Measurements from ENCODE around the gene PRUNE1. TPM values are rescaled to one million over a fixed set of nuclear protein-coding genes. Genes with fewer than 3 reads are reported as not detected.

The PRUNE1 gene
- total RNA-seq, 1 experiment from 2014 or later: 24.3 TPM

- peaks cover 17% of the 10 kb centered on the region for H3K4me1 ChIP-seq
- Mint-ChIP-seq H3K27ac (ENCODE audit: unreplicated experiment) (peak overlapping the region; percentile 21), H3K9me3 (ENCODE audit: unreplicated experiment) (no peaks in the 10 kb centered on the region), H3K27me3 (ENCODE audit: insufficient read depth, unreplicated experiment) (no peaks in the 10 kb centered on the region), H3K4me3 (ENCODE audit: unreplicated experiment) (no peak overlapping the region), H3K36me3 (ENCODE audit: insufficient read depth, unreplicated experiment) (peaks cover 88% of the 10 kb centered on the region), H3K4me1 (ENCODE audit: low read depth, unreplicated experiment) (peaks cover 41% of the 10 kb centered on the region)
- intact Hi-C loops (cut with micrococcal nuclease; ENCODE audit: unreplicated experiment): no loop called here
- DNase-seq: no peak
- H3K9me3 ChIP-seq: no peaks in the 10 kb centered on the region
- CTCF ChIA-PET: no interaction called here
- POLR2A ChIA-PET: no interaction called here
- H3K27me3 ChIP-seq (replicated peaks; ENCODE audit: control insufficient read depth, insufficient read depth, low read length): no peaks in the 10 kb centered on the region
- BruUV-seq (replicated peaks): no TSS peak
- TF ChIP-seq, protein P1, sequence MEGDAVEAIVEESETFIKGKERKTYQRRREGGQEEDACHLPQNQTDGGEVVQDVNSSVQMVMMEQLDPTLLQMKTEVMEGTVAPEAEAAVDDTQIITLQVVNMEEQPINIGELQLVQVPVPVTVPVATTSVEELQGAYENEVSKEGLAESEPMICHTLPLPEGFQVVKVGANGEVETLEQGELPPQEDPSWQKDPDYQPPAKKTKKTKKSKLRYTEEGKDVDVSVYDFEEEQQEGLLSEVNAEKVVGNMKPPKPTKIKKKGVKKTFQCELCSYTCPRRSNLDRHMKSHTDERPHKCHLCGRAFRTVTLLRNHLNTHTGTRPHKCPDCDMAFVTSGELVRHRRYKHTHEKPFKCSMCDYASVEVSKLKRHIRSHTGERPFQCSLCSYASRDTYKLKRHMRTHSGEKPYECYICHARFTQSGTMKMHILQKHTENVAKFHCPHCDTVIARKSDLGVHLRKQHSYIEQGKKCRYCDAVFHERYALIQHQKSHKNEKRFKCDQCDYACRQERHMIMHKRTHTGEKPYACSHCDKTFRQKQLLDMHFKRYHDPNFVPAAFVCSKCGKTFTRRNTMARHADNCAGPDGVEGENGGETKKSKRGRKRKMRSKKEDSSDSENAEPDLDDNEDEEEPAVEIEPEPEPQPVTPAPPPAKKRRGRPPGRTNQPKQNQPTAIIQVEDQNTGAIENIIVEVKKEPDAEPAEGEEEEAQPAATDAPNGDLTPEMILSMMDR (IDR thresholded peaks at IDR 0.05; ENCODE audit: insufficient read depth in 1 of 2, low read depth in 1 of 2, low read length in 1 of 2, severe bottlenecking in 1 of 2, unreplicated experiment in 1 of 2): no peak
- H3K36me3 ChIP-seq (ENCODE audit: control insufficient read depth, insufficient read depth, low read length): peaks cover 11% of the 10 kb centered on the region
- no peak overlapping the region for H3K4me3 ChIP-seq (ENCODE audit: low read depth, low read length)
These were observed 46.8 kb downstream of the PRUNE1 start for GRCh38 chr1:151054971-151055547.

- Histone ChIP-seq H3K9me3 (no peaks in the 10 kb centered on the region), H3K4me1 (peaks cover 17% of the 10 kb centered on the region), H3K4me3 (ENCODE audit: low read depth, low read length) (no peak overlapping the region), H3K27me3 (replicated peaks; ENCODE audit: control insufficient read depth, insufficient read depth, low read length) (no peaks in the 10 kb centered on the region), H3K36me3 (ENCODE audit: control insufficient read depth, insufficient read depth, low read length) (peaks cover 11% of the 10 kb centered on the region)
- intact Hi-C loops (cut with micrococcal nuclease; ENCODE audit: unreplicated experiment): no loop called here
- peaks cover 88% of the 10 kb centered on the region for H3K36me3 Mint-ChIP-seq (ENCODE audit: insufficient read depth, unreplicated experiment)
- DNase-seq: no peak
- H3K4me1 Mint-ChIP-seq (ENCODE audit: low read depth, unreplicated experiment): peaks cover 46% of the 10 kb centered on the region
- TF ChIP-seq, protein P1 (IDR thresholded peaks at IDR 0.05; ENCODE audit: insufficient read depth in 1 of 2, low read depth in 1 of 2, low read length in 1 of 2, severe bottlenecking in 1 of 2, unreplicated experiment in 1 of 2): no peak
- H3K27me3 Mint-ChIP-seq (ENCODE audit: insufficient read depth, unreplicated experiment): no peaks in the 10 kb centered on the region
- CTCF ChIA-PET: interaction anchor here (0.6 kb wide), 1 partner anchor 50 kb away, joined by 3 read pairs; no protein-coding TSS in a partner anchor
- H3K4me3 Mint-ChIP-seq (ENCODE audit: unreplicated experiment): no peak overlapping the region
- H3K9me3 Mint-ChIP-seq (ENCODE audit: unreplicated experiment): no peaks in the 10 kb centered on the region
- POLR2A ChIA-PET: no interaction called here
- H3K27ac Mint-ChIP-seq (ENCODE audit: unreplicated experiment): peak overlapping the region; percentile 21
- no TSS peak for BruUV-seq (replicated peaks)
These were observed 47.3 kb downstream of the PRUNE1 start for GRCh38 chr1:151055581-151055980.

GRCh38 chr1:151056149-151056548 is 47.9 kb downstream of the PRUNE1 start:
- intact Hi-C loops (cut with micrococcal nuclease; ENCODE audit: unreplicated experiment): no loop called here
- Mint-ChIP-seq H3K4me1 (ENCODE audit: low read depth, unreplicated experiment) (peaks cover 52% of the 10 kb centered on the region), H3K36me3 (ENCODE audit: insufficient read depth, unreplicated experiment) (peaks cover 84% of the 10 kb centered on the region), H3K27ac (ENCODE audit: unreplicated experiment) (peak overlapping the region; percentile 16), H3K9me3 (ENCODE audit: unreplicated experiment) (no peaks in the 10 kb centered on the region), H3K4me3 (ENCODE audit: unreplicated experiment) (peak overlapping the region; percentile 88), H3K27me3 (ENCODE audit: insufficient read depth, unreplicated experiment) (no peaks in the 10 kb centered on the region)
- H3K27me3 ChIP-seq (replicated peaks; ENCODE audit: control insufficient read depth, insufficient read depth, low read length): no peaks in the 10 kb centered on the region
- CTCF ChIA-PET: interaction anchor here (0.6 kb wide), 1 partner anchor 50 kb away, joined by 3 read pairs; no protein-coding TSS in a partner anchor
- POLR2A ChIA-PET: no interaction called here
- no TSS peak for BruUV-seq (replicated peaks)
- H3K9me3 ChIP-seq: no peaks in the 10 kb centered on the region
- H3K4me3 ChIP-seq (ENCODE audit: low read depth, low read length): no peak overlapping the region
- DNase-seq: no peak
- H3K4me1 ChIP-seq: peaks cover 17% of the 10 kb centered on the region
- H3K36me3 ChIP-seq (ENCODE audit: control insufficient read depth, insufficient read depth, low read length): peaks cover 11% of the 10 kb centered on the region
- TF ChIP-seq, protein P1 (IDR thresholded peaks at IDR 0.05; ENCODE audit: insufficient read depth in 1 of 2, low read depth in 1 of 2, low read length in 1 of 2, severe bottlenecking in 1 of 2, unreplicated experiment in 1 of 2): no peak

Measured in Caco-2 (cell line).